Ishikawa (cell line): ENCODE data around the gene KRTAP5-10.

Source experiments
- CEBPB ChIP-seq: IDR thresholded peaks from 2 replicates; pipeline ENCODE4 v1.6.1; 2012
- CREB1 ChIP-seq: IDR thresholded peaks from 2 replicates; pipeline ENCODE4 v1.6.1; 2012; ENCODE audit warnings: low read depth
- EGR1 ChIP-seq: IDR thresholded peaks from 2 replicates; pipeline ENCODE4 v1.6.1; 2012
- EP300 ChIP-seq: IDR thresholded peaks from 2 replicates; pipeline ENCODE4 v1.6.1; 2012; ENCODE audit warnings: borderline replicate concordance
- FOXM1 ChIP-seq: IDR thresholded peaks from 2 replicates; pipeline ENCODE4 v1.6.1; 2012; ENCODE audit warnings: low read depth, borderline replicate concordance
- MAX ChIP-seq: IDR thresholded peaks from 2 replicates; pipeline ENCODE4 v1.6.1; 2012
- NFIC ChIP-seq: IDR thresholded peaks from 2 replicates; pipeline ENCODE4 v1.6.1; 2012
- RAD21 ChIP-seq: IDR thresholded peaks from 2 replicates; pipeline ENCODE4 v1.6.1; 2012; ENCODE audit warnings: low read depth
- REST ChIP-seq: IDR thresholded peaks from 2 replicates; pipeline ENCODE4 v1.6.1; 2012; ENCODE audit warnings: low read depth, mild to moderate bottlenecking
- TAF1 ChIP-seq: IDR thresholded peaks from 2 replicates; pipeline ENCODE4 v1.6.1; 2012; ENCODE audit warnings: low read depth, mild to moderate bottlenecking
- TCF12 ChIP-seq: IDR thresholded peaks from 2 replicates; pipeline ENCODE4 v1.6.1; 2012; ENCODE audit warnings: low read depth
- TEAD4 ChIP-seq: IDR thresholded peaks from 2 replicates; pipeline ENCODE4 v1.6.1; 2012
- USF1 ChIP-seq: IDR thresholded peaks from 2 replicates; pipeline ENCODE4 v1.6.1; 2012
- YY1 ChIP-seq: IDR thresholded peaks from 2 replicates; pipeline ENCODE4 v1.6.1; 2012; ENCODE audit warnings: low read depth
- ZBTB7A ChIP-seq: IDR thresholded peaks from 2 replicates; pipeline ENCODE4 v1.6.1; 2012; ENCODE audit warnings: low read depth

Gene KRTAP5-10

GRCh38 chr11:71548120-71548519 is 17.2 kb upstream of the KRTAP5-10 start, which contains the start of gene KRTAP5-9:
TSS of gene KRTAP5-9 (plus strand) at chr11:71548420. CDS start at chr11:71548658, 238 bp downstream.
- TF ChIP-seq NFIC (no peak), MAX (no peak), TEAD4 (no peak)

GRCh38 chr11:71548716-71549151 is 16.6 kb upstream of the KRTAP5-10 start:
- TF ChIP-seq NFIC (no peak), REST (no peak), USF1 (no peak), CREB1 (no peak), TEAD4 (no peak), EP300 (no peak), YY1 (no peak), TAF1 (no peak), FOXM1 (no peak), EGR1 (no peak), TCF12 (no peak), MAX (no peak), CEBPB (no peak), ZBTB7A (no peak), RAD21 (no peak)

GRCh38 chr11:71551711-71552110 is 13.7 kb upstream of the KRTAP5-10 start:
- TF ChIP-seq MAX, result no peak
- no peak for TF ChIP-seq CREB1
- TF ChIP-seq REST, result no peak
- TF ChIP-seq FOXM1, result no peak
- TF ChIP-seq EGR1, result no peak
- TF ChIP-seq CEBPB, result no peak
- TF ChIP-seq TAF1, result no peak
- no peak for TF ChIP-seq RAD21
- no peak for TF ChIP-seq TEAD4
- no peak for TF ChIP-seq YY1
- TF ChIP-seq ZBTB7A, result no peak

GRCh38 chr11:71554996-71555395 is 10.4 kb upstream of the KRTAP5-10 start:
- TF ChIP-seq REST (no peak), YY1 (no peak), TCF12 (no peak), USF1 (no peak), EP300 (no peak), MAX (no peak), CEBPB (no peak), RAD21 (no peak), EGR1 (no peak), TEAD4 (no peak), FOXM1 (no peak), CREB1 (no peak)

- TF ChIP-seq FOXM1, result no peak
- TF ChIP-seq TAF1, result no peak
- TF ChIP-seq CEBPB, result no peak
- no peak for TF ChIP-seq ZBTB7A
- no peak for TF ChIP-seq CREB1
- no peak for TF ChIP-seq TEAD4
- TF ChIP-seq EGR1, result no peak
- no peak for TF ChIP-seq RAD21
- TF ChIP-seq YY1, result no peak
- no peak for TF ChIP-seq TCF12
- no peak for TF ChIP-seq USF1
- TF ChIP-seq MAX, result no peak
- TF ChIP-seq EP300, result no peak
- TF ChIP-seq NFIC, result no peak
- no peak for TF ChIP-seq REST
Measured at GRCh38 chr11:71555508-71555907, 9.9 kb upstream of the KRTAP5-10 start.
